K562 (cell line): ENCODE results near the gene CAVIN1. TPM values are rescaled to one million over a fixed set of nuclear protein-coding genes. Genes with fewer than 3 reads are reported as not detected.

ENCODE experiments used
- ATAC-seq: fragments of 200-7000 bp; cut with Tn5 transposase; 3 replicates; pipeline ENCODE4 v1.9.1; 2020; ENCODE audit warnings: moderate library complexity
- BruUV-seq: library from RNA; stranded (reverse); fragments of 400-500 nt; replicated peaks from 2 replicates; lab custom pipeline; 2021; lab: Mats Ljungman, UMichigan
- CTCF ChIA-PET: fragments of 300-600 bp; formaldehyde crosslinking; extraction: SDS; loops from one replicate; lab custom pipeline; 2021; ENCODE audit warnings: low intra/inter-chr PET ratio; lab: Yijun Ruan, JAX
- POLR2A ChIA-PET: fragments of 300-600, 350-650 bp; sonication (Branson Sonifier 250); formaldehyde crosslinking; extraction: SDS; loops from one replicate; lab custom pipeline; 2021; ENCODE audit warnings: antibody characterized with exemption, inconsistent platforms; lab: Yijun Ruan, JAX
- DNase-seq, 4 experiments: peaks; one replicate each; pipeline versions ENCODE4 v3.0.0 to v3.0.0-alpha.2; 2011 to 2018; ENCODE audit warnings: low spot score in 3 of 4, mixed read lengths in 3 of 4; ENCODE audit errors: extremely low read depth in 1 of 4
- FAIRE-seq: peaks from 2 replicates; lab custom pipeline; 2011; peaks lifted over from hg19 to GRCh38; lab: Jason Lieb, UNC
- H2AFZ ChIP-seq: 2 replicates; pipeline ENCODE4 v1.6.0; 2011; ENCODE audit warnings: low read depth, low read length, control low read depth, inconsistent platforms
- H3K27ac ChIP-seq: fragments of 200-600 bp; 3 replicates; pipeline ENCODE4 v1.8.0; 2011; ENCODE audit warnings: low read depth, mild to moderate bottlenecking, control low read depth, inconsistent platforms, low read length, moderate library complexity, mixed read lengths; ENCODE audit errors: extremely low read depth
- H3K27me3 ChIP-seq, 2 experiments: fragments of 300-600 bp in 1 of 2; 2 replicates in 1 of 2; 3 replicates in 1 of 2; pipeline versions ENCODE4 v1.6.0 to v1.8.0; 2011; ENCODE audit warnings: inconsistent platforms in 2 of 2, low read length in 2 of 2, mild to moderate bottlenecking in 1 of 2, mixed read lengths in 1 of 2, moderate library complexity in 1 of 2; ENCODE audit not compliant: control insufficient read depth in 2 of 2, insufficient read depth in 2 of 2
- H3K36me3 ChIP-seq: fragments of 300-600 bp; 3 replicates; pipeline ENCODE4 v1.8.0; 2011; ENCODE audit warnings: mild to moderate bottlenecking, low read length, inconsistent platforms; ENCODE audit not compliant: control insufficient read depth, insufficient read depth
- H3K4me1 ChIP-seq, 2 experiments: fragments of 200-600 bp in 1 of 2; replicated peaks in 1 of 2; 2 replicates in 1 of 2; 3 replicates in 1 of 2; pipeline versions ENCODE4 v1.5.1 to v1.8.0; 2011; ENCODE audit warnings: inconsistent platforms in 2 of 2, low read length in 2 of 2, mild to moderate bottlenecking in 1 of 2, mixed read lengths in 1 of 2, moderate library complexity in 1 of 2; ENCODE audit not compliant: control insufficient read depth in 2 of 2, insufficient read depth in 2 of 2
- H3K4me2 ChIP-seq: 2 replicates; pipeline ENCODE4 v1.6.1; 2011; ENCODE audit warnings: low read length, control low read depth, inconsistent platforms, mixed read lengths; ENCODE audit not compliant: insufficient read depth
- H3K4me3 ChIP-seq: fragments of 200-600 bp; sonication (generic), shearing (Covaris generic); 2 replicates; pipeline ENCODE4 v1.5.1; 2016; ENCODE audit warnings: control low read depth, inconsistent platforms
- H3K79me2 ChIP-seq: fragments of 200-600 bp; 3 replicates; pipeline ENCODE4 v1.8.0; 2011; ENCODE audit warnings: low read length, inconsistent platforms; ENCODE audit not compliant: control insufficient read depth, insufficient read depth
- H3K9ac ChIP-seq, 2 experiments: 2 replicates each; pipeline versions ENCODE4 v1.6.0 to v1.6.1; 2011; ENCODE audit warnings: low read depth in 2 of 2, low read length in 2 of 2, control low read depth in 1 of 2, inconsistent platforms in 1 of 2, mild to moderate bottlenecking in 1 of 2, mixed read lengths in 1 of 2; ENCODE audit not compliant: insufficient read depth in 1 of 2
- H3K9me1 ChIP-seq: one replicate; pipeline ENCODE4 v1.6.0; 2011; ENCODE audit warnings: inconsistent platforms, mild to moderate bottlenecking, low read length, moderate library complexity; ENCODE audit not compliant: control insufficient read depth, insufficient read depth
- H3K9me3 ChIP-seq: replicated peaks from 2 replicates; pipeline ENCODE4 v1.5.1; 2011; ENCODE audit warnings: low read depth, low read length, inconsistent platforms; ENCODE audit not compliant: control insufficient read depth, insufficient read depth
- H4K20me1 ChIP-seq: replicated peaks from 2 replicates; pipeline ENCODE4 v1.6.1; 2011; ENCODE audit warnings: low read length, inconsistent platforms, mixed read lengths; ENCODE audit not compliant: control insufficient read depth, insufficient read depth
- DPF2 ChIP-seq: fragments of 450-650 bp; IDR thresholded peaks from 2 replicates; pipeline ENCODE4 v1.6.1; 2016
- FIP1L1 ChIP-seq: fragments of 200-400 bp; formaldehyde crosslinking; IDR thresholded peaks from 2 replicates; pipeline ENCODE4 v1.6.1; 2018; ENCODE audit warnings: mild to moderate bottlenecking, low read depth, low read length; ENCODE audit not compliant: poor library complexity, severe bottlenecking
- KHSRP ChIP-seq: fragments of 450-650 bp; IDR thresholded peaks from 2 replicates; pipeline ENCODE4 v1.6.1; 2017
- MTA2 ChIP-seq: fragments of 450-650 bp; IDR thresholded peaks from 2 replicates; pipeline ENCODE4 v1.6.1; 2016; ENCODE audit warnings: low read depth
- RBM15 ChIP-seq: fragments of 200-400 bp; formaldehyde crosslinking; IDR thresholded peaks from 2 replicates; pipeline ENCODE4 v1.6.1; 2018; ENCODE audit warnings: mild to moderate bottlenecking, low read length, moderate library complexity; ENCODE audit not compliant: insufficient read depth
- RBM17 ChIP-seq: fragments of 200-400 bp; formaldehyde crosslinking; IDR thresholded peaks from 2 replicates; pipeline ENCODE4 v1.6.1; 2017; ENCODE audit warnings: low read depth, mild to moderate bottlenecking, low read length, borderline replicate concordance
- SUPT5H ChIP-seq: fragments of 450-650 bp; IDR thresholded peaks from 2 replicates; pipeline ENCODE4 v1.6.1; 2016
- WGBS: fragments of 100-300 bp; shearing (Covaris generic); methylation state at CpG from one replicate; pipeline ENCODE4 v1.1.6; 2016; ENCODE audit warnings: low coverage, mixed read lengths; ENCODE audit not compliant: insufficient coverage; ENCODE audit errors: missing lambda C conversion rate; 5-methylcytosine and 5-hydroxymethylcytosine counted together
- in situ Hi-C: fragments of 300-500 bp; cut with MboI; formaldehyde crosslinking; loops from 4 replicates; pipeline ENCODE4 v1.15.0; 2018; ENCODE audit warnings: inconsistent platforms, mixed read lengths
- intact Hi-C: fragments of 100-400 bp; cut with micrococcal nuclease; formaldehyde crosslinking; loops from 2 replicates; pipeline ENCODE4 v1.14.2; 2022
- polyA plus RNA-seq, 8 experiments: library from polyadenylated mRNA; depleted of rRNA in 4 of 8; stranded (reverse) in 5 of 8; unstranded in 3 of 8; fragments of >200 nt; fragmentation: Nextera tagmentation in 2 of 8; fragmentation: Illumina TruSeq in 1 of 8; extraction: Ambion mirVana in 2 of 8; extraction: Trizol in 1 of 8; gene quantifications; 2 replicates each; pipeline versions ENCODE4 v1.2.1 to v1.2.3, GENCODE V29; 2011 to 2014; ENCODE audit warnings: inconsistent platforms in 1 of 8, missing spikeins in 1 of 8
- total RNA-seq, 7 experiments: library from RNA; depleted of rRNA in 6 of 7; stranded (reverse); fragments of >200 nt in 6 of 7; fragmentation: Illumina TruSeq in 2 of 7; extraction: Trizol in 2 of 7; gene quantifications; 2 replicates each; pipeline versions ENCODE4 v1.2.1 to v1.2.3, GENCODE V29; 2011 to 2021; ENCODE audit warnings: low replicate concordance in 1 of 7
- TF ChIP-seq, protein P1 (sequence below): fragments of 250-450 bp; sonication (Bioruptor Pico); IDR thresholded peaks from 2 replicates; pipeline ENCODE4 v1.8.0; 2021; ENCODE audit warnings: moderate library complexity, mild to moderate bottlenecking, inconsistent platforms
- TF ChIP-seq, protein P2 (sequence below): fragments of 450-650 bp; IDR thresholded peaks from 2 replicates; pipeline ENCODE4 v1.7.0; 2016; ENCODE audit warnings: borderline replicate concordance

The CAVIN1 gene
- total and polyA plus RNA-seq, 9 of the 15 experiments (the other 6 are each of a cell fraction or from before 2014, with no cell fraction given): 6.8 to 162 (median 74.5) TPM

DNA sequence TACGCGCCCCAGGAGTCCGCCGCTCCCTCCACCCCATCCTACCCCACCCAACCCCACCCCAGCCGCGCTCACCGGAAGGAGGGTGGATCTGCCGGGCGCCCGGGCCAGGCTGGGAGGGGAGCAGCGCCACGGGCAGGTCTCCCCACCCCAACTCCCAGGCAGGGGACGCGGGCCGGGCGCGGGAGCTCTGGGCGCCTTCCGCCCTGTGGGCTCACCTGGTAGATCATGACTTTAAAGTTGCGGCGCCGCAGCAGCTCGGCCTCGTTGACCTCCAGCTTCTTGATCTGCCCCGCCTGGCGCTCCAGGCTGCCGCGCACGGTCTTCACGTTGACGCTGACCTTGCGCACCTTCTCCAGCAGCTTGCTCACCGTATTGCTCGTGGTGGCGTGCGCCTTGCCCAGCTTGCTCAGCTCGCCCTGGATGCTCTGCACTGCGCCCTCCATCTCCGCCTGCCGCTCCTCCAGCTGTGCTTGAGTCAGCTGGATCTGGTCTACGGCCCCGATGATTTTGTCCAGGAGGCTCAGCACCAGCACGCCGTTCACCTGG is 571 bp downstream of the CAVIN1 start:
- H3K27me3 ChIP-seq: no peaks in the 10 kb centered on the region
- peaks cover 12% of the 10 kb centered on the region; the same call in 1 of the 2 replicates for H4K20me1 ChIP-seq
- peak overlapping the region; percentile 93 for H3K4me2 ChIP-seq
- H3K79me2 ChIP-seq: peaks cover 54% of the 10 kb centered on the region
- TSS peak; percentile 82 for BruUV-seq
- H3K4me1 ChIP-seq: peaks cover 21 to 33% of the 10 kb centered on the region in 2 experiments; a peak in 4 of 5 replicates
- FAIRE-seq (no peak), DNase-seq (peak; percentile 64 to 80 (median 71)), ATAC-seq (peak; percentile 71)
- CTCF ChIA-PET: no interaction called here
- POLR2A ChIA-PET: interaction anchor here (0.5 to 2.2 kb wide), 16 partner anchors 8 to 703 kb away, joined by 3 to 10 read pairs (median 4); partner anchors contain the start of gene BRCA1
- in situ Hi-C loops: loop anchor here (5.0 kb wide), 1 partner anchor 105 kb away; no protein-coding TSS in a partner anchor
- peak overlapping the region; percentile 64 for H3K4me3 ChIP-seq
- intact Hi-C loops: loop anchor here (2.0 kb wide), 1 partner anchor 36 kb away; the partner anchor contains the start of gene ATP6V0A1
- no peaks in the 10 kb centered on the region for H3K9me1 ChIP-seq
- peak overlapping the region; percentile 71 for H3K27ac ChIP-seq
- under 1% methylated on average over 32 of the region's 44 CpGs for WGBS
- peaks cover 30% of the 10 kb centered on the region; the same call in 2 of the 3 replicates for H3K36me3 ChIP-seq
- no peaks in the 10 kb centered on the region for H3K9me3 ChIP-seq
- peak overlapping the region; percentile 77 to 97 for H3K9ac ChIP-seq
- peak overlapping the region; percentile 66 for H2AFZ ChIP-seq
- TF ChIP-seq, protein P1, sequence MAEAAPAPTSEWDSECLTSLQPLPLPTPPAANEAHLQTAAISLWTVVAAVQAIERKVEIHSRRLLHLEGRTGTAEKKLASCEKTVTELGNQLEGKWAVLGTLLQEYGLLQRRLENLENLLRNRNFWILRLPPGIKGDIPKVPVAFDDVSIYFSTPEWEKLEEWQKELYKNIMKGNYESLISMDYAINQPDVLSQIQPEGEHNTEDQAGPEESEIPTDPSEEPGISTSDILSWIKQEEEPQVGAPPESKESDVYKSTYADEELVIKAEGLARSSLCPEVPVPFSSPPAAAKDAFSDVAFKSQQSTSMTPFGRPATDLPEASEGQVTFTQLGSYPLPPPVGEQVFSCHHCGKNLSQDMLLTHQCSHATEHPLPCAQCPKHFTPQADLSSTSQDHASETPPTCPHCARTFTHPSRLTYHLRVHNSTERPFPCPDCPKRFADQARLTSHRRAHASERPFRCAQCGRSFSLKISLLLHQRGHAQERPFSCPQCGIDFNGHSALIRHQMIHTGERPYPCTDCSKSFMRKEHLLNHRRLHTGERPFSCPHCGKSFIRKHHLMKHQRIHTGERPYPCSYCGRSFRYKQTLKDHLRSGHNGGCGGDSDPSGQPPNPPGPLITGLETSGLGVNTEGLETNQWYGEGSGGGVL (CRISPR knock-in tag): no peak
- no peak for TF ChIP-seq RBM15
- TF ChIP-seq SUPT5H: no peak
- TF ChIP-seq FIP1L1: peak; percentile 46
- no peak for TF ChIP-seq RBM17
- TF ChIP-seq, protein P2, sequence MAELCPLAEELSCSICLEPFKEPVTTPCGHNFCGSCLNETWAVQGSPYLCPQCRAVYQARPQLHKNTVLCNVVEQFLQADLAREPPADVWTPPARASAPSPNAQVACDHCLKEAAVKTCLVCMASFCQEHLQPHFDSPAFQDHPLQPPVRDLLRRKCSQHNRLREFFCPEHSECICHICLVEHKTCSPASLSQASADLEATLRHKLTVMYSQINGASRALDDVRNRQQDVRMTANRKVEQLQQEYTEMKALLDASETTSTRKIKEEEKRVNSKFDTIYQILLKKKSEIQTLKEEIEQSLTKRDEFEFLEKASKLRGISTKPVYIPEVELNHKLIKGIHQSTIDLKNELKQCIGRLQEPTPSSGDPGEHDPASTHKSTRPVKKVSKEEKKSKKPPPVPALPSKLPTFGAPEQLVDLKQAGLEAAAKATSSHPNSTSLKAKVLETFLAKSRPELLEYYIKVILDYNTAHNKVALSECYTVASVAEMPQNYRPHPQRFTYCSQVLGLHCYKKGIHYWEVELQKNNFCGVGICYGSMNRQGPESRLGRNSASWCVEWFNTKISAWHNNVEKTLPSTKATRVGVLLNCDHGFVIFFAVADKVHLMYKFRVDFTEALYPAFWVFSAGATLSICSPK: no peak
- no peak for TF ChIP-seq MTA2
- no peak for TF ChIP-seq KHSRP
- TF ChIP-seq DPF2: no peak
